Stomach smooth muscle (tissue), 2 donors: ENCODE measurements around the gene ADA.
"Not testable (repeated sequence)": the region's sequence is repeated elsewhere in the genome, so short reads cannot be mapped to it uniquely, and the experiment has no call there.

Experiments used
- H3K27ac ChIP-seq: one replicate; pipeline ENCODE4 v1.7.0; 2013; ENCODE audit warnings: mild to moderate bottlenecking, low read length, inconsistent platforms
- H3K27me3 ChIP-seq, 2 donors: one replicate each; pipeline ENCODE4 v1.7.0; 2013; ENCODE audit warnings: low read length in 2 of 2; ENCODE audit not compliant: insufficient read depth in 2 of 2, control insufficient read depth in 1 of 2
- H3K36me3 ChIP-seq, 2 donors: one replicate each; pipeline ENCODE4 v1.7.0; 2013; ENCODE audit warnings: low read length in 2 of 2; ENCODE audit not compliant: control insufficient read depth in 2 of 2, insufficient read depth in 2 of 2
- H3K4me1 ChIP-seq: one replicate; pipeline ENCODE4 v1.7.0; 2013; ENCODE audit warnings: low read length; ENCODE audit not compliant: control insufficient read depth, insufficient read depth
- H3K4me3 ChIP-seq, 2 donors: one replicate each; pipeline ENCODE4 v1.7.0; 2013; ENCODE audit warnings: low read length in 2 of 2
- H3K9ac ChIP-seq, 2 donors: one replicate each; pipeline ENCODE4 v1.7.0; 2013; ENCODE audit warnings: low read length in 2 of 2, mild to moderate bottlenecking in 1 of 2
- H3K9me3 ChIP-seq, 2 donors: one replicate each; pipeline ENCODE4 v1.7.0; 2013; ENCODE audit warnings: low read length in 2 of 2; ENCODE audit not compliant: control insufficient read depth in 2 of 2
- donor health status: healthy.
- donor health status: Pancreatic carcinoma.

ADA gene

GRCh38 chr20:44651684-44652423, at the start of gene ADA:
TSS of gene ADA (minus strand) at chr20:44651699. CDS start at chr20:44651607, 92 bp downstream.
- Histone ChIP-seq H3K4me3 (peak within 1 kb of the TSS; percentile 79 to 85), H3K27me3 (no peaks in the 10 kb centered on the region), H3K36me3 (no peaks in the 10 kb centered on the region), H3K27ac (peak within 1 kb of the TSS; percentile 24), H3K9me3 (no peaks in the 10 kb centered on the region), H3K4me1 (peaks cover 19% of the 10 kb centered on the region), H3K9ac (peak within 1 kb of the TSS; percentile 26 to 68)

- Histone ChIP-seq H3K4me3 (no peak overlapping the region), H3K27ac (no peak overlapping the region), H3K27me3 (peaks cover 0 to 2% of the 10 kb centered on the region in 2 donors), H3K9me3 (no peaks in the 10 kb centered on the region), H3K36me3 (no peaks in the 10 kb centered on the region), H3K4me1 (peaks cover 20% of the 10 kb centered on the region), H3K9ac (no peak overlapping the region)
These were observed 48.8 kb upstream of the ADA start for GRCh38 chr20:44700306-44700705.

- H3K27ac ChIP-seq = no peak overlapping the region
- no peak overlapping the region for H3K4me3 ChIP-seq
- H3K4me1 ChIP-seq = peaks cover 18% of the 10 kb centered on the region
- no peak overlapping the region for H3K9ac ChIP-seq
- H3K9me3 ChIP-seq = no peaks in the 10 kb centered on the region
- H3K27me3 ChIP-seq = peaks cover 0 to 2% of the 10 kb centered on the region in 2 donors
- no peaks in the 10 kb centered on the region for H3K36me3 ChIP-seq
These were observed 46.9 kb upstream of the ADA start for GRCh38 chr20:44698351-44698750.

- H3K27me3 ChIP-seq, H3K27ac ChIP-seq, H3K9ac ChIP-seq, H3K9me3 ChIP-seq, H3K4me3 ChIP-seq, H3K36me3 ChIP-seq: not testable (repeated sequence)
- H3K4me1 ChIP-seq = peaks cover 16% of the 10 kb centered on the region
These were observed 45.5 kb upstream of the ADA start for GRCh38 chr20:44697041-44697440.

GRCh38 chr20:44696315-44696714, 44.8 kb upstream of the ADA start:
- no peak overlapping the region for H3K9ac ChIP-seq
- H3K4me1 ChIP-seq = peaks cover 11% of the 10 kb centered on the region
- no peak overlapping the region for H3K27ac ChIP-seq
- H3K9me3 ChIP-seq = no peaks in the 10 kb centered on the region
- no peaks in the 10 kb centered on the region for H3K36me3 ChIP-seq
- H3K27me3 ChIP-seq = no peaks in the 10 kb centered on the region
- H3K4me3 ChIP-seq = no peak overlapping the region

- Histone ChIP-seq H3K27me3 (no peaks in the 10 kb centered on the region), H3K27ac (no peak overlapping the region), H3K4me3 (no peak overlapping the region), H3K36me3 (no peaks in the 10 kb centered on the region), H3K4me1 (peaks cover 11% of the 10 kb centered on the region), H3K9me3 (no peaks in the 10 kb centered on the region), H3K9ac (no peak overlapping the region)
These were observed 44.3 kb upstream of the ADA start for GRCh38 chr20:44695674-44696300.

- Histone ChIP-seq H3K4me1 (peaks cover 9% of the 10 kb centered on the region), H3K27ac (no peak overlapping the region), H3K9ac (no peak overlapping the region), H3K27me3 (no peaks in the 10 kb centered on the region), H3K36me3 (no peaks in the 10 kb centered on the region), H3K4me3 (no peak overlapping the region), H3K9me3 (no peaks in the 10 kb centered on the region)
These were observed 43.8 kb upstream of the ADA start for GRCh38 chr20:44695295-44695673.

GRCh38 chr20:44694159-44694558, 42.7 kb upstream of the ADA start:
- Histone ChIP-seq H3K36me3 (no peaks in the 10 kb centered on the region), H3K9ac (no peak overlapping the region), H3K27me3 (peaks cover 0 to 6% of the 10 kb centered on the region in 2 donors), H3K9me3 (no peaks in the 10 kb centered on the region), H3K27ac (no peak overlapping the region), H3K4me3 (no peak overlapping the region), H3K4me1 (peaks cover 9% of the 10 kb centered on the region)

GRCh38 chr20:44693627-44694026, 42.1 kb upstream of the ADA start:
- Histone ChIP-seq H3K27ac (no peak overlapping the region), H3K9ac (no peak overlapping the region), H3K4me1 (peaks cover 9% of the 10 kb centered on the region)

GRCh38 chr20:44692932-44693480, 41.5 kb upstream of the ADA start:
- H3K4me1 ChIP-seq = peaks cover 9% of the 10 kb centered on the region
- H3K9ac ChIP-seq = no peak overlapping the region
- no peak overlapping the region for H3K27ac ChIP-seq

More at GRCh38 chr20:44693627-44694026, 42.1 kb upstream of the ADA start:
- Histone ChIP-seq H3K9me3 (no peaks in the 10 kb centered on the region), H3K4me3 (no peak overlapping the region), H3K36me3 (no peaks in the 10 kb centered on the region), H3K27me3 (peaks cover 0 to 6% of the 10 kb centered on the region in 2 donors)

More at GRCh38 chr20:44692932-44693480, 41.5 kb upstream of the ADA start:
- H3K9me3 ChIP-seq = no peaks in the 10 kb centered on the region
- no peak overlapping the region for H3K4me3 ChIP-seq
- H3K27me3 ChIP-seq = peaks cover 0 to 6% of the 10 kb centered on the region in 2 donors
- no peaks in the 10 kb centered on the region for H3K36me3 ChIP-seq
